K562 (cell line): ENCODE results near the gene TIGIT.

Experiments
- ATF1 ChIP-seq, 2 experiments: fragments of 450-650 bp in 1 of 2; IDR thresholded peaks; 2 replicates each; pipeline ENCODE4 v1.6.1; 2016; ENCODE audit warnings: missing compliant biosample characterization in 1 of 2, missing genetic modification characterization in 1 of 2
- CTCF ChIP-seq, 3 experiments: IDR thresholded peaks in 2 of 3; conservative IDR thresholded peaks in 1 of 3; 2 replicates each; pipeline ENCODE4 v1.5.1; 2011 to 2012; ENCODE audit warnings: low read length in 3 of 3, mild to moderate bottlenecking in 3 of 3, control low read depth in 2 of 3, improper control_type of control experiment in 1 of 3, inconsistent platforms in 1 of 3, low read depth in 1 of 3, mixed read lengths in 1 of 3, moderate library complexity in 1 of 3; ENCODE audit not compliant: insufficient read depth in 2 of 3
- EZH2 ChIP-seq: IDR thresholded peaks from 2 replicates; pipeline ENCODE4 v1.6.1; 2012; ENCODE audit warnings: low read depth, mild to moderate bottlenecking, inconsistent platforms, low read length, borderline replicate concordance
- MED1 ChIP-seq: sonication (generic); formaldehyde crosslinking; IDR thresholded peaks from 2 replicates; pipeline ENCODE4 v1.8.1; 2023; ENCODE audit warnings: missing genetic modification reagents, borderline replicate concordance
- TF ChIP-seq, protein P1 (sequence below): sonication (generic); formaldehyde crosslinking; IDR thresholded peaks from 2 replicates; pipeline ENCODE4 v1.5.0; 2020; ENCODE audit warnings: missing genetic modification reagents

DNA sequence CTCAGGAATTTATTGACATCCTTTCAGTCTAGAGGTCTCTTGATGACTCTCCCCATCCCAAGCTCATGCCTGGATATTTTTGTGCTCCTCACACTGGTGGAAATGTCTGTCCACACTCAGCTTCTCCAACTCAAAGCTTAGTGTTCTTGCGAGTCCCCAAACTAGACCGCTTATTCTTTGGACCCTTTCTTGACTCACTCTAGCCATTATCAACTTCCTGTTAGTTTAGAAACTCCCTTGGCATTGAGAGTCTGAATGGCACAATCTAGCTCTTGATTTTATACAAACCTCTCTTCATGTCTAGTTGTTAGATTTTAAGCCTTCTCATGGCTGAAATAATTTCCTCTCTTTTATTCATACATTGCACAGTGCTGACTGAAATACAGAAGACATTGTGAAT lies 19.6 kb downstream of the TIGIT start:
- TF ChIP-seq EZH2 (no peak), MED1 (CRISPR knock-in tag) (no peak), ATF1 (CRISPR knock-in tag; IDR thresholded peaks at IDR 0.05) (no peak), ATF1 (tag; IDR thresholded peaks at IDR 0.05) (no peak), CTCF (IDR thresholded peaks at IDR 0.05 in 2 of 3, conservative IDR thresholded peaks at IDR 0.05 in 1 of 3; ENCODE audit: insufficient read depth in 2 of 3, low read depth in 1 of 3, low read length in 3 of 3) (no peak)
- TF ChIP-seq, protein P1, sequence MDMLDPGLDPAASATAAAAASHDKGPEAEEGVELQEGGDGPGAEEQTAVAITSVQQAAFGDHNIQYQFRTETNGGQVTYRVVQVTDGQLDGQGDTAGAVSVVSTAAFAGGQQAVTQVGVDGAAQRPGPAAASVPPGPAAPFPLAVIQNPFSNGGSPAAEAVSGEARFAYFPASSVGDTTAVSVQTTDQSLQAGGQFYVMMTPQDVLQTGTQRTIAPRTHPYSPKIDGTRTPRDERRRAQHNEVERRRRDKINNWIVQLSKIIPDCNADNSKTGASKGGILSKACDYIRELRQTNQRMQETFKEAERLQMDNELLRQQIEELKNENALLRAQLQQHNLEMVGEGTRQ (CRISPR knock-in tag): no peak
